AG09319 (cell line): ENCODE results near the gene DYRK3.
"Not testable (repeated sequence)": the region's sequence is repeated elsewhere in the genome, so short reads cannot be mapped to it uniquely, and the experiment has no call there.

Experiments
- DNase-seq: peaks from one replicate; pipeline ENCODE4 v3.0.0-alpha.2; 2010; ENCODE audit warnings: low read depth; ENCODE audit errors: extremely low read depth
- CTCF ChIP-seq: IDR thresholded peaks from 2 replicates; pipeline ENCODE4 v1.5.1; 2011; ENCODE audit warnings: low read depth, mild to moderate bottlenecking, inconsistent platforms, low read length, moderate library complexity

DYRK3 gene

GRCh38 chr1:206633708-206634121 is 1.6 kb upstream of the DYRK3 start:
- TF ChIP-seq CTCF: no peak

GRCh38 chr1:206634365-206635079 is 814 bp upstream of the DYRK3 start:
- peak; percentile 71 for DNase-seq
- TF ChIP-seq CTCF: peak; percentile 90

More at GRCh38 chr1:206633708-206634121, 1.6 kb upstream of the DYRK3 start:
- peak; percentile 50 for DNase-seq

GRCh38 chr1:206635978-206636345 is 626 bp downstream of the DYRK3 start:
- no peak for TF ChIP-seq CTCF
- no peak for DNase-seq

GRCh38 chr1:206636671-206637070 is 1.3 kb downstream of the DYRK3 start:
- no peak for TF ChIP-seq CTCF
- no peak for DNase-seq

GRCh38 chr1:206637605-206638004 is 2.3 kb downstream of the DYRK3 start:
- TF ChIP-seq CTCF: no peak
- DNase-seq: no peak

- not testable (repeated sequence) for DNase-seq
Observed at GRCh38 chr1:206642074-206642473, 6.7 kb downstream of the DYRK3 start.

- TF ChIP-seq CTCF: no peak
- no peak for DNase-seq
Observed at GRCh38 chr1:206643118-206643698, 7.9 kb downstream of the DYRK3 start.

GRCh38 chr1:206646504-206646903 is 11.2 kb downstream of the DYRK3 start:
- TF ChIP-seq CTCF: no peak

More at GRCh38 chr1:206646504-206646903, 11.2 kb downstream of the DYRK3 start:
- no peak for DNase-seq
